Stimulated activated CD8-positive, alpha-beta memory T cell treated with anti-CD3 and anti-CD28 coated beads, Interleukin-12 subunit alpha, Interleukin-12 subunit beta, amount 100 ng/mL, for 1 hour (primary cell): ENCODE results near the gene PRDM16.

Experiments used
- DNase-seq: peaks from one replicate; pipeline ENCODE4 v3.0.0-alpha.2; 2020; ENCODE audit warnings: low read depth

PRDM16 gene

GRCh38 chr1:3183411-3183810 is 114.4 kb downstream of the PRDM16 start:
- DNase-seq = no peak

GRCh38 chr1:3183813-3184212 is 114.8 kb downstream of the PRDM16 start:
- no peak for DNase-seq

- DNase-seq = no peak
These were observed 115.7 kb downstream of the PRDM16 start for GRCh38 chr1:3184666-3185065.

DNA sequence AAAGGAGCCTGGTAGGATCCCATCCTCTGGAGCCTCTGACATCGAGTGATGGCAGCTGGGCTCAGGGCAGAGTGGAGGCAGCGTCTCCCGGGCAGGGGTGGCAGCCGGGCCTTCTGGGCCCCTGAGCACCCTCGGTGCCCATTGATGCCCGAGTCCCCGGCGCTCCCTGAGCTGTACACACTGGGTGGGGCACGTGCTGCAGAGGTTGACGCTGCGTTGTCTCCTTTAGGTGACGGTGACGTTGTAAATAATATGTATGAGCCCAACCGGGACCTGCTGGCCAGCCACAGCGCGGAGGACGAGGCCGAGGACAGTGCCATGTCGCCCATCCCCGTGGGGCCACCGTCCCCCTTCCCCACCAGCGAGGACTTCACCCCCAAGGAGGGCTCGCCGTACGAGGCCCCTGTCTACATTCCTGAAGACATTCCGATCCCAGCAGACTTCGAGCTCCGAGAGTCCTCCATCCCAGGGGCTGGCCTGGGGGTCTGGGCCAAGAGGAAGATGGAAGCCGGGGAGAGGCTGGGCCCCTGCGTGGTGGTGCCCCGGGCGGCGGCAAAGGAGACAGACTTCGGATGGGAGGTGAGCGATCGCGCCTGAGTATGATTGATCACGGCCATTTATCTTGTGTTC is 117.0 kb downstream of the PRDM16 start:
- DNase-seq = no peak

DNA sequence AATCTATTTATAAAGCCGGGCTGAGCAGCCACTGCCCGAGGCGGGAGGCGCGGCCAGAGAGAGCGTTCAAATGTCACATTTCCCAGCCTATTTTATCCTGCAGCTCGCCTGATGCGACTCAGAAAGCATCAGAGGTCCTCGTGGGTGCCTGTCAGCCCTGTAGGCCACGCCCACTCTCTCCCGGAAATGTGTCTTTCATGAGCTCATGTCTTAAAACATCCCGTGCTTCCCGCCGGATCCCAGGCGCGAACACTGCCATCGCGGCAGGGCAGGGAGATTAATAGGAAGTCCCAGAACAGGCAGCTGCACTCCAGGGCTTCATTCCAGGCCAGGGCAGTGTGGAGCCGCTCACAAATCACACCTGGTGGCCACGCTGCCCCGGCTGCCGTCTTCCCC is 117.5 kb downstream of the PRDM16 start:
- DNase-seq = no peak

DNA sequence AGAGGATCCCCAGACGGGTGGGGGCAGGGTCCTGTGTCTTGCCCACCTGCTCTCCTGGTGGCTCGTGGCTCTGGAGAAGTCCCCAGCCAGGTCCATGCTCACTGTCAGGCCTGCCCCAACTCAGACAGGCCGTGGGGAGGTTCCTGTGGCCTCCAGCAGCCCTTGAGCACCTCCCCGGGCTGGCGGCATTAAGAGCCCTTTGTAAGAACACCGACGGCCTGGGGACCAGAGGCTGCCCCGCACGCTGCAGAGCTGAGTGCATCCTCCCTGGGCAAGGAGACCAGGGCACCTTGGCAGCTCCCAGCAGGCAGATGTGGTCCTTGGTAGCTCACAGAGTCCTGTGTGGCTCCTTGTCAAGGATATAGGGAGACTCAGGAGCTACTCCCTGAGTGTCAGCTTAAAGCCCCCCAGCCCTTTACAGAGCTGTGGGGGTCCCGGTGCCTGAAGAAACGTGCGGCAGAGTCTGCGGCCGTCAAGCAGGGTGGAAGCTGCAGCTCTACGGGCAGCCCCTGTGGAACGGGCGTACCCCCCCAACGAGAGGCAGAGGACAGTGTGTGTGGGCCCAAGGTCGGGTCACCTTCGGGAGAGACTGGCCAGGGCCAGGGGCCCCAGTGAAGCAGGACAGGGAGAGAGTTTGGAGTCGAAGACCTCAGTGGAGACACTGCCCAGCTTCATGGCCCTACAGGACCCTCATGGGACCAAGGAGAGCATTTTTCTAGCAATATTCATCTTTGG is 118.6 kb downstream of the PRDM16 start:
- no peak for DNase-seq

DNA sequence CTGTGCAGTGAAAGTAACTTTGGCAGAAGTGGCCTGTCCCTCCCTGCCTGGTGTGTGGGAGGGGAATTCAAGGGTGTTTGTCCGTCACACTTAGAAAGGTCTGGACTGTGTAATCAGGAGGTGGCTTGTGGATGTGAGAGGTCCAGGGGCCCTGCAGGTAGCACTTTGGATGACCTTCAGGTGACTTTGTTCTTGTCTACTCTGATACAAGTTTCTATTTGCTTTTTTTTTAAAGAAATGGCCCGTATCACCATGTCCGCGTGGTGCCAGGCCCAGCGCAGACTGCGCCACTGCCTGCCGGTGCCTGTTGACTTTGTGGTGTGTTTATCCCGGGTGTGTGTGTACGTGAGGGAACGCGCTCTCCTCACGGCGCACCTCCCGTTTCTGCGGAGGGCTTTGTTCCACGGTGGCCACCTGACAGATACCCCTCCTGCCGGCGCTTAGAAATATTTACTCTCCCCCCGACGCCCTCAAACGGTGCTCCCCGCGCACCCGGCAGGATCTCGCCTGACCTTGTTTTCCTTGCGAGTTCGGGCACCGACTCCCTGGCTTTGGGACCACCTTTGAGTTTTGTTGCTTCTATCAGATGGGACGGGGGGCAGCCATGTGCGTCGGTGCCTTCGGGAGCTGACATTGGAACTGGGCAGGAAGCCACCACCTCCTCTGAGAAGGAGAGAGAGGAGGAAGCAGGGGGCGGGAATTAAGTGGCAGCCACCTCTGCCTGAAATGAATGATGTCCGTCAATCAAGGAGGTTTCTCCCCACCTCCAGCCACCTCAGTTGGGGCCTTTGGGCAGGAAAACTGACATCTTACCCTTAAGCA is 119.4 kb downstream of the PRDM16 start:
- DNase-seq = no peak

DNA sequence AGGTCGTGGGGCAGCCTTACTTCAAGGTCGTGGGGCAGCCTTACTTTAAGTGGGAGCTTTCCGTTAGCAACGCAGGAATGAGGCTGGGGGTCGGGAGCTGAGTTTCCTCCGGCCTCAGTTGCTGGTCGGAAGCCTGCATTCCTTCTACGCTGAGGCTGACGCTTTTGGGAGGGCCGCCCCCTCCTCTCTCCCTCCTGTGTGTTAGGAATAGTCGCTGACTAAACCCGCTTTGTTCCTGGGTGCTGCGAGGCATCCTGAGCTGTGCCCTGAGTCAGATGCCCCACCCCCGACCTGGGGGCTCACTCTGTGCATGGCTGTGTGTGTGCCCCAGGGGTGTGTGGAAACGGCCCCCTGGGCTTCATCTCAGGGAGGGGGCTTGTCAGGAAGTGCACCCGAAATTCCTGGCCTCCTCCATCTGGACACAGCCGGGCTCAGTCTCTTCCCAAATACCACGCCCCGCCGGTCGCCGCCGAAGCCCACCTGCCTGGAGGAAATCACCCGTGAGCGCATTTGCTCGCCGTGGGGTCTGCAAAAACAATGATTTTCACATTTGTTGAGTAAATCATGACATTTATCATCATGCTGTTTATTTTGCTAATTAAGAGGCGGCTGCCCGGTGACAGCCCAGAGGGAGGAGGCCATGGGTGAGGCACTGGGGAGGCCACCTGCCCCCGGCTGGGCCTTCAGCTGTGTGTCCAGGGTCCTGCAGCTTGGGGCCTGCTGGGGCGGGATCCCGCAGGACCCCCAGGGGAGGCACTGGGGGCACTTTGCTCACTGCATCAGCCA is 121.4 kb downstream of the PRDM16 start:
- DNase-seq = no peak

DNA sequence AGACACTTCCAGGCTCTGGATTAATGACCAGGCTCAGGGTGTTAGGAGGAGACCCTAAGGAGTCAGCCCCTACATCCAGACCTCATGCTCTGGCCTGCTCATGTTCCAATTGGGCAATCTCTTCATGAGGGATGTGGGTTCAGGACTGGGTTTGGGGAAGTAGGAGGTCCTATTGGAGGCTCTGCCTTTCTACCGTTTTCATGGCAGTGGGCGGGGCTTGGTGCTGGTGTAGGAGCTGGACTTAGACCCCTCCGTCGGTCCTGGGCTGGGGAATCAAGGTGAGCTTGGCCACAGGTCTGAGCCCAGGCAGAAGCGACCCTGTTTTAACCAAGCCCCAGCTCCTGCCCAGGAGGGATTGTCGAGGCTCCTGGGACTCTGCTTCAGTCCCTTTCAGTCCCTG is 123.4 kb downstream of the PRDM16 start:
- DNase-seq = no peak

GRCh38 chr1:3192825-3193224 is 123.8 kb downstream of the PRDM16 start:
- no peak for DNase-seq

GRCh38 chr1:3193811-3194210 is 124.8 kb downstream of the PRDM16 start:
- no peak for DNase-seq

DNA sequence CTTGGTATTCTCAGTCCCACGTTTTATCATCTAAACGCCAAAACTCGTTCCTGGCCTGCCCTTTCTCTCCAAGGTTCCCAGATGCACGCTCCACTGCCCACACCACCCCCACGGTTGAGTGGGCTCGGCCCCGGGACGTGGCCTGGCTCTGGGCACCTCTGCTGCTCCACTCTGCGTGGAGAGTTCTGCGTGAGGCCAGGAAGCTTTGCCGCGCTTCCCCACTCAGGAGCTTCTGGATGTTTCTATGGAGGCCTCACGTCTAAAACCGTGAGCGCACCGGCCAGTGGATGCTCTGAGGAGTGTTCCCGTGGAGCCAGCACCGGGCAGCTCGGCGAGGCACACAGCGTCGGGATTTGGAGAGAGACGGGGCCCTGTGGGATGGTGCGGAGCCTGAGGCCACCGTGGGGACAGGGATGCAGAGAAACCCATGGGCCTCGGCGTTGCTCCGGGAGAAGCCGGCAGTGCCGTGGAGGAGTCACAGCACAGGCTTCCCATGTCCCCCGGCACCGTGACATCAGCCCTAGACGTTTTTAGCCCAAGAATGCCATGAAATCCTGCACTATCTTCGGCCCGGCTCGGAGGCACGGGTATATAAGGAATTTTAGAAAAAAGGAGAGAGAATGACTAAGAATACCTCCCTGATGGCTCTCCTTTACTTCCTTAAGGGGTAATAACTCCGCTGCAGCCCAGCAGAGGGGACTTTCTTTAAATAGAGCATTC is 125.9 kb downstream of the PRDM16 start:
- DNase-seq = no peak

DNA sequence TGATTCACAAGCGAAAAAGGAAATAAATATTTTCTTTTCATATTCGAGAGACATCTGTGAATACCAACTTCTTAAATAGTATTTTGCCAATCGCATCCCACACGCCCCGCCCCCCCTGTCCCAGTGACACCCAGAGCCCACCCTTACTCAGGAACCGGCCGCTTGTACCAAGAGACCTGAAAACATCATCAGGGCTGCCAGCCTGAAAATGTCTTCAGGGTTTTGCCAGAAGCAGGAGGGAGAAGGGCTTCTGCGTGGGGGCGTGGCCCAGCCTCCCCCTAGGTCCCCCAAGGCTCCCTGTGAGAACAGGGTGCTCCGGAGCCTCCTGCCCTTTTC is 126.4 kb downstream of the PRDM16 start:
- DNase-seq = no peak

DNA sequence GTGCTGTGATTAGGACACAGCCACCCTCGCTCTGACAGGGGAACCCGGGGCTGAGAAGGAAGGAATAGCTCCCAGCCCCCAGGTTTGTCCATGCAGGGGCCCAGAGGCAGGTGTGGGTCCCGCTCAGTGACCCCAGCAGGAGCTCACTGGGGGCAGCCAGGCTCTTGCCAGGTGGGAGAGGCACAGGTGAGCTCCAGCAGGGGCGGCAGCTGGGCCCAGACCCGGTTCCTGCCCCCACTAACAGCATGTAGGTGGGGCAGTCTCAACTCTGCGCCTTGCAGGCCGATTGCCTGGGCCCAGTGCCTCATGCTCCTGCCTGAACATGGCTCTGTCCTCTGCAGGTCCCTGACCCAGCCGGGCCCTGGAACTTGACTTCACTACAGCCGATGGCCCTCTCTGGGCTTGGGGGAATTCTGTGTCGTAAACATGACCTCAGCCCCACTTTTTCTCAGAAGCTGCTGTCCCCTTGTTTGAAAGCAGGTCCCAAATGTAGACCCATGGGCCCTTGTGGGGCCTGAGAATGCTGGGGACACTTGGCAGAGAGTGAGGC is 127.0 kb downstream of the PRDM16 start:
- no peak for DNase-seq

GRCh38 chr1:3196577-3197245 is 127.7 kb downstream of the PRDM16 start:
- DNase-seq = no peak

GRCh38 chr1:3197781-3198316 is 128.8 kb downstream of the PRDM16 start:
- no peak for DNase-seq

- no peak for DNase-seq
These were observed 129.6 kb downstream of the PRDM16 start for GRCh38 chr1:3198371-3199271.

DNA sequence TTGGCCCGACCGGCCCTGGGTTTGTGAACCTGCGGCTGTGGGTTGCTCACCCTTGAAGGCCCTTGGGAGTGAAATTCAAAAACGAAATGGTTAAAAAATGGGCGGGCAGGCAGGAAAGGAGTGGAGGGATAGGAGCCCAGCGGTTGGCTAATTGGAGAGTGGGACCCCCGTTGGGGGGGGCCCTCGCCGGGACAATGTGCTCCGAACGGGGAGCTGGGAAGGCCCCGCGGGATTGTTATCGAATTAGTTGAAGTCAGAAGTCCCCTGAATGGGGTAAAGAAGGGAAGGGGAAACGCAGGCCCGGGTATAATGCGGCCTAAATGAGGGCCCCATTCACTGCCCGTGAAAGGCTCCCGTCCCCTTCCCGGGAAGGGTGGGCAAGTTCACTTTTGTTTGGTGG is 135.7 kb downstream of the PRDM16 start:
- DNase-seq = no peak

DNA sequence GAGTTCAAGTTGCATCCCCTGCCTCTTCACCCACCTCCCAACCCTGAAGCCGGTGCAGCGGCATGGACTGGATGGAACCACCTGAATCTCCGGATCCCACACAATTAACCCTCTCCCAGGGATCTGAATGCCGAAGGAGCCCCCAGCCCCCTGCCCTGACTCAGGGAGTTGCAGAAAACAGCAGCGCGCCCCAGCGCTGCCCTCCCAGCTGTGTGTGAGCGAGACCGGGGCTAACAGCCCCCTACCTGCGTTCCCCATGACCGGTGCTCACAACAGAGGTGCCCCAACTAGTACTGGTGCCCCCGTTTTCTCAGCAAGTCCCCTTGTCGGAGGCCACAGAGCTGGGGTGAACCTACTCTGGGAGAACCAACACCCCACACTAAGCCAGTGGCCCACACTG is 136.8 kb downstream of the PRDM16 start:
- no peak for DNase-seq

DNA sequence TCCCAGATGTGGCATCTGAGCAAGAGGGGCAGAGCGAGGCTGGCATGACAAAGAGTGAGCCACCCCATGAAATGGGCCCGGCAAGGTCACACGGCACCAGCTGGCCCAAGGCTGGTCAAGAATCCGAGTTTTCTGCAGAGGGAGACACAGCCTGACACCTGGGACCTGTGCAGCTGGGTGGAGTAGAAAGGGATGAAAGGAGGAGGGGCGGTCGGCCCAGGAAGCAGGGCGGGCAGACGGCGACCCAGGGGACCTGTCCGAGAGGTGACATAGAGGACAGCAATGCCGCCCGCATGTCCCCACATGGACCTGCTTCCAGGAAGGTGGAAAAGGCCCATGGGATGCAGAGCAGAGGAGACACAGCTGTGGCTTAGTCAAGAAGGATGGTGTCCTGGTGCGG is 137.7 kb downstream of the PRDM16 start:
- DNase-seq = no peak
